ENCODE measurements around the gene PDE1A.

PDE1A gene

DNA sequence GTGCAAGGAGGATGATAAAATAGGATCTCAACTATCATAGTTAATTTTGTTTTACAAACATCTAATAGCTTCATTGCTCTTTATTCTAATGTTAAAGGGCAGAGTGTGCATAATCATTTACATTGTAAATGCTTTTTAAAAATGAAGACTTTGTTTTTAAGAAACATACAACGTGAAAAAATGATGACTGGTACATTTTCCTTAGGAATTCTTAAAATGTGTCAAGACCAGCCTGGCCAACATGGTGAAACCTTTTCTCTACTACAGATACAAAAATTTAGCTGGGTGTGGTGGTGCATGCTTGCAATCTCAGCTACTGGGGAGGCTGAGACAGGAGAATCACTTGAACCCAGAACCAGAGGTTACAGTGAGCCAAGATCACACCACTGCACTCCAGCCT lies 179.0 kb downstream of the PDE1A start:
- no peak overlapping the region for H3K27ac Mint-ChIP-seq
- no peak overlapping the region for H3K4me3 Mint-ChIP-seq
- no peaks in the 10 kb centered on the region for H3K36me3 Mint-ChIP-seq (ENCODE audit: low read depth)
- no peaks in the 10 kb centered on the region for H3K4me1 Mint-ChIP-seq
- H3K9me3 Mint-ChIP-seq, result no peaks in the 10 kb centered on the region
- peaks cover 12% of the 10 kb centered on the region for H3K27me3 Mint-ChIP-seq (ENCODE audit: low read depth, poor library complexity)
- no peak for DNase-seq
- TF ChIP-seq, protein P1, sequence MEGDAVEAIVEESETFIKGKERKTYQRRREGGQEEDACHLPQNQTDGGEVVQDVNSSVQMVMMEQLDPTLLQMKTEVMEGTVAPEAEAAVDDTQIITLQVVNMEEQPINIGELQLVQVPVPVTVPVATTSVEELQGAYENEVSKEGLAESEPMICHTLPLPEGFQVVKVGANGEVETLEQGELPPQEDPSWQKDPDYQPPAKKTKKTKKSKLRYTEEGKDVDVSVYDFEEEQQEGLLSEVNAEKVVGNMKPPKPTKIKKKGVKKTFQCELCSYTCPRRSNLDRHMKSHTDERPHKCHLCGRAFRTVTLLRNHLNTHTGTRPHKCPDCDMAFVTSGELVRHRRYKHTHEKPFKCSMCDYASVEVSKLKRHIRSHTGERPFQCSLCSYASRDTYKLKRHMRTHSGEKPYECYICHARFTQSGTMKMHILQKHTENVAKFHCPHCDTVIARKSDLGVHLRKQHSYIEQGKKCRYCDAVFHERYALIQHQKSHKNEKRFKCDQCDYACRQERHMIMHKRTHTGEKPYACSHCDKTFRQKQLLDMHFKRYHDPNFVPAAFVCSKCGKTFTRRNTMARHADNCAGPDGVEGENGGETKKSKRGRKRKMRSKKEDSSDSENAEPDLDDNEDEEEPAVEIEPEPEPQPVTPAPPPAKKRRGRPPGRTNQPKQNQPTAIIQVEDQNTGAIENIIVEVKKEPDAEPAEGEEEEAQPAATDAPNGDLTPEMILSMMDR (IDR thresholded peaks at IDR 0.05), result no peak

DNA sequence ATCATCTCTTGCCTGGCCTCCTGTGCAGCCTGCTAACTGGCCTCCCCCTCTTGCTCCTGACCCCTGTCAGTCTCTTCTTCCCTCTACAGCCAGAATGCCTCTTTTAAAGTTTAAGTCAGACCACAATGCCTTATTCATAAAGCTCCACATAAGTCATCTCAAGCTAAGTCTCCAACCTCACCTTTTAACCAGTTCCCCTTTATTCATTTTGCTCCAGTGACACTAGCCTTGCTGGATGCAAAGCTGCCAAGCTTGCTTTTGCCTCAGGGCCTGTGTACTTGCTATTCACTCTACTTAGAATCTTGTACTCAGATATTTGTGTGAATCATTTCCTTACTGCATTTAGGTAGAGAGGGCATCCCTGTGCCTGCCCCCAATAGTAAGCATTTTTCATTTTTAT lies 180.9 kb downstream of the PDE1A start:
- TF ChIP-seq, protein P1 (IDR thresholded peaks at IDR 0.05), result no peak

DNA sequence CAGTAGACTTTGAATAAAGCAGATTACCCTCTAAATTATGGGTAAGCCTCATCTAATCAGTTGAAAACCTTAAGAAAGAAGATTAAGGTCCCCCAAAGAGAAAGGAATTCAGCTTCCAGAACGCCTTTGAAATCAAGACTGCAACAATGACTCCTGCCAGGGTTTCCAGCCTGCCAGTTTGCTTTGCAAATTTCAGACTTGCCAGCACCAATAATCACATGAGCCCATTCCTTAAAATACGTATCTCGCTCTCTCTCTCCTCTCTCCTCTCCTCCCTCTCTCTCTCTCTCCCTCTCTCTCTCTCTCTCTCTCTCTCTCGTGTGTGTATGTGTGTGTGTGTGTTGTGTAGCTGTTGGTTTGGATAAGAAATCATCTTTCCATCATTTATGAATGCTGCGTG lies 184.2 kb downstream of the PDE1A start:
- Mint-ChIP-seq H3K27me3 (ENCODE audit: low read depth, poor library complexity) (peaks cover 3% of the 10 kb centered on the region), H3K27ac (no peak overlapping the region), H3K4me3 (no peak overlapping the region), H3K9me3 (no peaks in the 10 kb centered on the region), H3K4me1 (no peaks in the 10 kb centered on the region), H3K36me3 (ENCODE audit: low read depth) (no peaks in the 10 kb centered on the region)
- TF ChIP-seq, protein P1 (IDR thresholded peaks at IDR 0.05), result no peak
- DNase-seq, result no peak

More for the DNA sequence above, 180.9 kb downstream of the PDE1A start:
- H3K36me3 Mint-ChIP-seq (ENCODE audit: low read depth), result no peaks in the 10 kb centered on the region
- no peak overlapping the region for H3K27ac Mint-ChIP-seq
- no peak for DNase-seq
- peaks cover 10% of the 10 kb centered on the region for H3K27me3 Mint-ChIP-seq (ENCODE audit: low read depth, poor library complexity)
- H3K9me3 Mint-ChIP-seq, result no peaks in the 10 kb centered on the region
- H3K4me3 Mint-ChIP-seq, result no peak overlapping the region
- no peaks in the 10 kb centered on the region for H3K4me1 Mint-ChIP-seq

DNA sequence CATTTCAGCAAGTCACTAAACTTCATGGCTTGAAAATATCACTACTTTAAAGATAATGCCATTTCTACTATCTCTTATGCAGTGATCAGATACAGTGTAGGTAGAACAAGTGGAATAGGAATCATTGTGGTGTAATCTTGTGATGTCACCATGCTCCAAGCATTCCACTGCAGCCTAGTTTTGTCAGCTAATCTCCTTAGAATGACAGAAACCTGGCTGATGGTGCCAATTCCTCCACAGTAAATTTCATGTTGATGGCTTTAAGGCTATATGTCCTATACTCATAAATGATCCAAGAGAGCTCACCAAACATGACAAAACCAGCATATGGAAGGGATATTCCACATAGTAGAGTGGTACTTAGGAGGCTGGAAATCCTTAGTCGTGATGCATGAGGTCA lies 184.9 kb downstream of the PDE1A start:
- TF ChIP-seq, protein P1 (IDR thresholded peaks at IDR 0.05), result no peak
- H3K4me3 Mint-ChIP-seq, result no peak overlapping the region
- no peaks in the 10 kb centered on the region for H3K4me1 Mint-ChIP-seq
- DNase-seq, result no peak
- H3K27me3 Mint-ChIP-seq (ENCODE audit: low read depth, poor library complexity), result peaks cover 3% of the 10 kb centered on the region
- H3K9me3 Mint-ChIP-seq, result no peaks in the 10 kb centered on the region
- H3K36me3 Mint-ChIP-seq (ENCODE audit: low read depth), result no peaks in the 10 kb centered on the region
- no peak overlapping the region for H3K27ac Mint-ChIP-seq

DNA sequence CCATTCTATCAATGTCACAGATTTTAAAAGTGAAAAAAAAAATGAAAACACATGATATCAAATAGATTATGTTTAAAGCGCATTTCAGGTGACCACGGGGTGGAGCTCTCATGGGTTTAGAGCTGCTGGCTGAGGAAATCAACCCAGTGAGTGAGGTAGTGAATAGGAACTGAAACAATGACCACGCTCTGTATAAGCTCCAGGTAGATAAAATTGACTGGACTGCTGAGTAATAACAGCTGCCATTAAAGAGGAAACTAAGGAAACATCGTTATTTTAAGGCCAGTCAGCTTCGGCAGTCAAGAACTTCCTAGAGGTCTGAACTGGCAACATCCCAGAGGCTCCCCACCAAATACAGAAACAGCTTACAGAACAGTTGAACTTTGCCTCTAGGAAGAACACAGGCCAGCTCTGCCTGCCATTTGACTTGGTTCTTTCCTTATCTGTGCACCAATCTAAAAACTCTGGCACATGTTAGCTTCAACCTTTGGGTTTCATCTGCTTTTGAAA lies 185.9 kb downstream of the PDE1A start:
- Mint-ChIP-seq H3K27ac (no peak overlapping the region), H3K36me3 (ENCODE audit: low read depth) (no peaks in the 10 kb centered on the region), H3K27me3 (ENCODE audit: low read depth, poor library complexity) (peaks cover 3% of the 10 kb centered on the region), H3K9me3 (no peaks in the 10 kb centered on the region), H3K4me3 (no peak overlapping the region), H3K4me1 (no peaks in the 10 kb centered on the region)
- peak; percentile 25 for DNase-seq
- TF ChIP-seq, protein P1 (IDR thresholded peaks at IDR 0.05), result peak; percentile 39

DNA sequence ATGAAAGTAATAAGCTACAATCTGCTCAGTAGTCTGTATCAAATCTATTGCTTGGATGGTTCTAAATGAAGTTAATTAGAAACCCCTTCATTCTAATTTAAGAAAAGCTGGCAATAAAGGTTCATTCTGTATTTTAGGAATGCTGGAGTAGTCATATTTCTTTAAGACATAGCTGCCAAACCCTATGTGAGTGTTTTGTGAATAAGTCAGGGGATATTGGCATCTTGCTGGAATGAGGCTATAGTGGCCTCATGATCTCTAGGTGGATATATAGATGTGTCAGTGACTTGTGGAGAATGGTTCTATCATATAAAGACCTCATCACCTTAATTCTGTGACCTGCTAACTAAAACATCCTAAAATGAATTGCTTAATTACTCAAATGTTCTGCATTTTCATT lies 196.3 kb downstream of the PDE1A start:
- Mint-ChIP-seq H3K27me3 (ENCODE audit: low read depth, poor library complexity) (no peaks in the 10 kb centered on the region), H3K27ac (no peak overlapping the region), H3K4me3 (no peak overlapping the region), H3K36me3 (ENCODE audit: low read depth) (no peaks in the 10 kb centered on the region), H3K4me1 (no peaks in the 10 kb centered on the region), H3K9me3 (no peaks in the 10 kb centered on the region)
- TF ChIP-seq, protein P1 (IDR thresholded peaks at IDR 0.05), result no peak
- no peak for DNase-seq
